IMR-90 (cell line): ENCODE results near the gene CPLX3. TPM values are rescaled to one million over a fixed set of nuclear protein-coding genes. Genes with fewer than 3 reads are reported as not detected.

Experiments used
- ATAC-seq: fragments of 200-7000 bp; cut with Tn5 transposase; 2 replicates; pipeline ENCODE4 v1.9.1; 2020; ENCODE audit warnings: low read depth, mild to moderate bottlenecking, moderate library complexity
- BruUV-seq: library from RNA; stranded (reverse); fragments of 400-500 nt; replicated peaks from 2 replicates; lab custom pipeline; 2021; lab: Mats Ljungman, UMichigan
- CTCF ChIA-PET: fragments of 300-600 bp; formaldehyde crosslinking; extraction: SDS; loops from one replicate; lab custom pipeline; 2021; ENCODE audit warnings: antibody characterized with exemption; lab: Yijun Ruan, JAX
- POLR2A ChIA-PET: fragments of 300-600 bp; sonication (Branson Sonifier 250); formaldehyde crosslinking; loops from one replicate; lab custom pipeline; 2022; ENCODE audit warnings: antibody characterized with exemption; ENCODE audit not compliant: unreplicated experiment; lab: Charles Lee
- DNase-seq: peaks from one replicate; pipeline ENCODE4 v3.0.0; 2013
- H2AFZ ChIP-seq: replicated peaks from 2 replicates; pipeline ENCODE3; 2013; ENCODE audit warnings: low read length, mild to moderate bottlenecking; ENCODE audit not compliant: poor library complexity
- H2AK5ac ChIP-seq: 2 replicates; pipeline ENCODE4 v1.6.1; 2013; ENCODE audit warnings: low read depth, low read length, inconsistent platforms
- H2AK9ac ChIP-seq: replicated peaks from 2 replicates; pipeline ENCODE3; 2013; ENCODE audit warnings: mild to moderate bottlenecking, low read depth, low read length, moderate library complexity; ENCODE audit not compliant: poor library complexity
- H2BK120ac ChIP-seq: 2 replicates; pipeline ENCODE4 v1.6.1; 2013; ENCODE audit warnings: low read depth, low read length, inconsistent platforms
- H2BK15ac ChIP-seq: 3 replicates; pipeline ENCODE4 v1.6.1; 2013; ENCODE audit warnings: low read depth, low read length, inconsistent platforms
- H2BK20ac ChIP-seq: 2 replicates; pipeline ENCODE4 v1.6.1; 2013; ENCODE audit warnings: low read depth, mild to moderate bottlenecking, inconsistent platforms, low read length, moderate library complexity
- H2BK5ac ChIP-seq: 2 replicates; pipeline ENCODE4 v1.6.1; 2013; ENCODE audit warnings: mild to moderate bottlenecking, low read depth, low read length, inconsistent platforms; ENCODE audit not compliant: poor library complexity, severe bottlenecking
- H3K14ac ChIP-seq: replicated peaks from 2 replicates; pipeline ENCODE4 v1.6.1; 2013; ENCODE audit warnings: low read depth, low read length, inconsistent platforms
- H3K18ac ChIP-seq: 2 replicates; pipeline ENCODE4 v1.6.1; 2013; ENCODE audit warnings: low read depth, low read length, control low read depth
- H3K23ac ChIP-seq: 2 replicates; pipeline ENCODE4 v1.6.1; 2013; ENCODE audit warnings: low read depth, low read length, inconsistent platforms
- H3K27ac ChIP-seq: 2 replicates; pipeline ENCODE4 v1.5.1; 2013; ENCODE audit warnings: mild to moderate bottlenecking, control low read depth, low read length; ENCODE audit not compliant: insufficient read depth
- H3K27me3 ChIP-seq: 2 replicates; pipeline ENCODE4 v1.6.1; 2013; ENCODE audit warnings: low read length; ENCODE audit not compliant: control insufficient read depth, insufficient read depth
- H3K36me3 ChIP-seq: 2 replicates; pipeline ENCODE4 v1.6.1; 2013; ENCODE audit warnings: low read length, mixed read lengths; ENCODE audit not compliant: control insufficient read depth, insufficient read depth
- H3K4ac ChIP-seq: 2 replicates; pipeline ENCODE4 v1.6.1; 2013; ENCODE audit warnings: low read depth, low read length, inconsistent platforms
- H3K4me1 ChIP-seq: 2 replicates; pipeline ENCODE4 v1.6.1; 2013; ENCODE audit warnings: low read length, mixed read lengths; ENCODE audit not compliant: control insufficient read depth, insufficient read depth
- H3K4me2 ChIP-seq: 2 replicates; pipeline ENCODE4 v1.6.1; 2013; ENCODE audit warnings: low read depth, mild to moderate bottlenecking, control low read depth, low read length, moderate library complexity
- H3K4me3 ChIP-seq: 2 replicates; pipeline ENCODE4 v1.5.1; 2013; ENCODE audit warnings: low read depth, mild to moderate bottlenecking, control low read depth, low read length, moderate library complexity; ENCODE audit not compliant: insufficient read depth
- H3K56ac ChIP-seq: 2 replicates; pipeline ENCODE4 v1.6.1; 2013; ENCODE audit warnings: low read length, inconsistent platforms; ENCODE audit not compliant: insufficient read depth; ENCODE audit errors: extremely low read depth
- H3K79me1 ChIP-seq, 2 experiments: 2 replicates each; pipeline ENCODE4 v1.6.1; 2013; ENCODE audit warnings: low read length in 2 of 2, inconsistent platforms in 1 of 2, low read depth in 1 of 2
- H3K9ac ChIP-seq: 2 replicates; pipeline ENCODE4 v1.6.1; 2013; ENCODE audit warnings: low read depth, low read length, control low read depth
- H3K9me1 ChIP-seq: 2 replicates; pipeline ENCODE4 v1.6.1; 2013; ENCODE audit warnings: low read length, inconsistent platforms; ENCODE audit not compliant: insufficient read depth
- H3K9me3 ChIP-seq: 2 replicates; pipeline ENCODE4 v1.6.1; 2013; ENCODE audit warnings: low read length; ENCODE audit not compliant: control insufficient read depth, insufficient read depth
- H4K20me1 ChIP-seq: 2 replicates; pipeline ENCODE4 v1.6.1; 2013; ENCODE audit warnings: low read length, inconsistent platforms; ENCODE audit not compliant: insufficient read depth
- H4K5ac ChIP-seq: 2 replicates; pipeline ENCODE4 v1.6.1; 2013; ENCODE audit warnings: mild to moderate bottlenecking, low read depth, low read length, control low read depth
- H4K8ac ChIP-seq, 2 experiments: 2 replicates each; pipeline ENCODE4 v1.6.1; 2013; ENCODE audit warnings: low read depth in 2 of 2, low read length in 2 of 2, control low read depth in 1 of 2, inconsistent platforms in 1 of 2
- H4K91ac ChIP-seq: 2 replicates; pipeline ENCODE4 v1.6.1; 2013; ENCODE audit warnings: low read depth, low read length, inconsistent platforms; ENCODE audit not compliant: insufficient read depth
- BHLHE40 ChIP-seq: fragments of 150-350 bp; IDR thresholded peaks from 2 replicates; pipeline ENCODE4 v1.6.1; 2016; ENCODE audit warnings: mild to moderate bottlenecking, low read depth, low read length
- CTCF ChIP-seq: conservative IDR thresholded peaks from 2 replicates; pipeline ENCODE4 v1.5.1; 2012; ENCODE audit warnings: mild to moderate bottlenecking, low read depth, low read length, improper control_type of control experiment
- FOS ChIP-seq: fragments of 150-350 bp; IDR thresholded peaks from 2 replicates; pipeline ENCODE4 v1.6.1; 2016; ENCODE audit warnings: low read depth, low read length
- NFE2L2 ChIP-seq: fragments of 150-350 bp; IDR thresholded peaks from 2 replicates; pipeline ENCODE4 v1.6.1; 2016; ENCODE audit warnings: low read depth, mild to moderate bottlenecking, low read length
- POLR2A ChIP-seq: IDR thresholded peaks from 2 replicates; pipeline ENCODE4 v1.6.1; 2012; ENCODE audit warnings: mild to moderate bottlenecking, low read depth, low read length
- RCOR1 ChIP-seq: IDR thresholded peaks from 2 replicates; pipeline ENCODE4 v1.6.1; 2012; ENCODE audit warnings: mild to moderate bottlenecking, low read length, improper control_type of control experiment; ENCODE audit not compliant: insufficient replicate concordance
- SMC3 ChIP-seq: fragments of 150-350 bp; IDR thresholded peaks from 2 replicates; pipeline ENCODE4 v1.6.1; 2016; ENCODE audit warnings: low read depth, mild to moderate bottlenecking, antibody characterized with exemption, low read length, moderate library complexity
- USF2 ChIP-seq: fragments of 150-350 bp; IDR thresholded peaks from 2 replicates; pipeline ENCODE4 v1.6.1; 2017; ENCODE audit warnings: mild to moderate bottlenecking, antibody characterized with exemption, low read length, low read depth
- WGBS, 2 experiments: methylation state at CpG; one replicate each; pipeline versions ENCODE4 v1.1.5 to v1.1.7; 2013; ENCODE audit warnings: missing lambda C conversion rate in 2 of 2; ENCODE audit not compliant: insufficient read length in 1 of 2; ENCODE audit errors: extremely low coverage in 2 of 2; 5-methylcytosine and 5-hydroxymethylcytosine counted together
- dilution Hi-C: fragments of 300-500 bp; cut with HindIII; formaldehyde crosslinking; loops from one replicate; pipeline ENCODE4 v1.14.3; 2018; ENCODE audit warnings: low sequenced_read_pairs; ENCODE audit not compliant: unreplicated experiment
- in situ Hi-C: fragments of 300-500 bp; cut with MboI; formaldehyde crosslinking; loops from 3 replicates; pipeline ENCODE4 v1.14.3; 2019; ENCODE audit warnings: low sequenced_read_pairs, inconsistent platforms, mixed read lengths
- intact Hi-C: fragments of 100-400 bp; cut with micrococcal nuclease; formaldehyde crosslinking; loops from 2 replicates; pipeline ENCODE4 v1.10.0; 2022
- polyA plus RNA-seq, 3 experiments: library from polyadenylated mRNA; depleted of rRNA; stranded (reverse); fragments of >200 nt; gene quantifications; 2 replicates each; pipeline ENCODE4 v1.2.3, GENCODE V29; 2012; ENCODE audit warnings: low replicate concordance in 1 of 3
- total RNA-seq: library from RNA; depleted of rRNA; stranded (reverse); fragments of >200 nt; gene quantifications from 2 replicates; pipeline ENCODE4 v1.2.3, GENCODE V29; 2012

Gene CPLX3
- total and polyA plus RNA-seq, 2 of the 4 experiments (the other 2 are of a cell fraction): not detected

GRCh38 chr15:74824976-74825375 is 1.5 kb upstream of the CPLX3 start:
- Histone ChIP-seq H2BK120ac (no peak overlapping the region), H3K4me1 (no peaks in the 10 kb centered on the region), H3K56ac (no peak overlapping the region), H4K8ac (no peak overlapping the region), H3K9me1 (no peaks in the 10 kb centered on the region), H3K14ac (no peak overlapping the region), H4K20me1 (no peaks in the 10 kb centered on the region; the same call in 1 of the 2 replicates), H4K91ac (no peak overlapping the region), H3K4me3 (no peak overlapping the region), H2AFZ (no peak overlapping the region), H3K27ac (no peak overlapping the region), H3K79me1 (no peaks in the 10 kb centered on the region), H2BK5ac (no peak overlapping the region), H2BK20ac (no peak overlapping the region), H2AK5ac (no peak overlapping the region), H3K18ac (no peak overlapping the region), H3K4ac (no peak overlapping the region), H3K9me3 (no peaks in the 10 kb centered on the region), H2BK15ac (no peak overlapping the region), H3K36me3 (no peaks in the 10 kb centered on the region), H2AK9ac (no peak overlapping the region), H3K23ac (no peak overlapping the region), H3K4me2 (no peak overlapping the region), H3K27me3 (peaks cover 71% of the 10 kb centered on the region), H3K9ac (no peak overlapping the region), H4K5ac (no peak overlapping the region)
- dilution Hi-C loops (no loop called here), intact Hi-C loops (no loop called here), in situ Hi-C loops (no loop called here)
- WGBS, 2 experiments: 51% methylated on average over 6 of the region's 7 CpGs; no CpG with 5 or more reads in 1 of the 2 experiments
- ChIA-PET POLR2A (no interaction called here), CTCF (no interaction called here)
- BruUV-seq: no TSS peak
- TF ChIP-seq SMC3 (no peak), CTCF (no peak), RCOR1 (no peak), FOS (no peak), NFE2L2 (no peak), USF2 (no peak), BHLHE40 (no peak), POLR2A (no peak)
- DNase-seq: no peak
- no peak for ATAC-seq
